SK-N-SH (cell line): ENCODE results near the gene SPINT2.

Experiments used
- EP300 ChIP-seq, 2 experiments: IDR thresholded peaks; 2 replicates each; pipeline versions ENCODE4 v1.4.0 to v1.6.1; 2012; ENCODE audit warnings: borderline replicate concordance in 1 of 2, low read depth in 1 of 2, low read length in 1 of 2
- SMC3 ChIP-seq: IDR thresholded peaks from 2 replicates; pipeline ENCODE4 v1.6.1; 2012; ENCODE audit warnings: low read depth, low read length, improper control_type of control experiment
- TF ChIP-seq, protein P1 (sequence below): fragments of 200-600 bp; sonication (generic); IDR thresholded peaks from 2 replicates; pipeline ENCODE4 v1.6.1; 2017; ENCODE audit warnings: antibody characterized with exemption, mild to moderate bottlenecking, moderate library complexity
- TF ChIP-seq, protein P2 (sequence below): IDR thresholded peaks from 2 replicates; pipeline ENCODE4 v1.4.0; 2012; ENCODE audit warnings: low read depth, borderline replicate concordance

DNA sequence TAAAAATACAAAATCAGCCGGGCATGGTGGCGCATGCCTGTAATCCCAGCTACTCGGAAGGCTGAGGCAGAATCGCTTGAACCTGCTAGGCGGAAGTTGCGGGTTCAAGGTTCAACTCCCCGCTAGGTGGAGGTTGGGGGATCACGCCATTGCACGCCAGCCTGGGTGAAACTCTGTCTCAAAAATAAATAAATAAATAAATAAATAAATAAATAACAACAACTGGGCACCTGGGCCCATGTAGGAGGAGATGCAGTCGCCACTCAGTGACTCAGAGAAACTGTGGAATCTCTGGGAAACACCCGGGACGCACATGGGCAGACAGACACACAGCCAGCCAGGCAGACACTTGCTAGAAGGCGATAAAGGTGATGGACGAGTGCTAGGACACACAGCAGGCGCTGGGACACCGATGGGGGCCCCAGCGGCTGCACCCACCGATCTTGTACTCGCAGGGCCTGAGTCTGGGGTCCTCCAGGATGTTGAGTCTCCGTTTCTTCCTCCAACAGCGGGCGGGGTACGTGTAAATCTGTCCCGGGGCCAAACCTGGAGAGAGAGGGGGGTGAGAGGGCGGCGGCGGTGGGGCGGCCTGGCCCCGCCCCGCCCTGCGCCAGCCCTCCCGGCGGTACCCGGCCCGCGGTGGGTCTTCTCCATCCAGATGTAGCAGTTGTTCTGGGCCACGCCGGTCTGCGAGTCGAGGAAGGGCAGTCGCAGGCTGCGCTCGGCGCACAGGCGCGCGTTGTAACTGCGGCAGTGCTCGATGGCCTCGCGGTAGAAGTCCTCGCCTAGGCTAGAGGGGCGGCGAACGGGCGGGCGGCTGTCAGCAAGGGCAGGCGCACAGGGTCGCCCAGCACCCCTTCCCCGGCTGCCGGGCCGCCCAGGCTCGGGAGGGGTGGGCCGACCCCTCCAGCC, 42.2 kb upstream of the SPINT2 start:
- TF ChIP-seq, protein P1, sequence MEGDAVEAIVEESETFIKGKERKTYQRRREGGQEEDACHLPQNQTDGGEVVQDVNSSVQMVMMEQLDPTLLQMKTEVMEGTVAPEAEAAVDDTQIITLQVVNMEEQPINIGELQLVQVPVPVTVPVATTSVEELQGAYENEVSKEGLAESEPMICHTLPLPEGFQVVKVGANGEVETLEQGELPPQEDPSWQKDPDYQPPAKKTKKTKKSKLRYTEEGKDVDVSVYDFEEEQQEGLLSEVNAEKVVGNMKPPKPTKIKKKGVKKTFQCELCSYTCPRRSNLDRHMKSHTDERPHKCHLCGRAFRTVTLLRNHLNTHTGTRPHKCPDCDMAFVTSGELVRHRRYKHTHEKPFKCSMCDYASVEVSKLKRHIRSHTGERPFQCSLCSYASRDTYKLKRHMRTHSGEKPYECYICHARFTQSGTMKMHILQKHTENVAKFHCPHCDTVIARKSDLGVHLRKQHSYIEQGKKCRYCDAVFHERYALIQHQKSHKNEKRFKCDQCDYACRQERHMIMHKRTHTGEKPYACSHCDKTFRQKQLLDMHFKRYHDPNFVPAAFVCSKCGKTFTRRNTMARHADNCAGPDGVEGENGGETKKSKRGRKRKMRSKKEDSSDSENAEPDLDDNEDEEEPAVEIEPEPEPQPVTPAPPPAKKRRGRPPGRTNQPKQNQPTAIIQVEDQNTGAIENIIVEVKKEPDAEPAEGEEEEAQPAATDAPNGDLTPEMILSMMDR, result no peak
- TF ChIP-seq, protein P2, sequence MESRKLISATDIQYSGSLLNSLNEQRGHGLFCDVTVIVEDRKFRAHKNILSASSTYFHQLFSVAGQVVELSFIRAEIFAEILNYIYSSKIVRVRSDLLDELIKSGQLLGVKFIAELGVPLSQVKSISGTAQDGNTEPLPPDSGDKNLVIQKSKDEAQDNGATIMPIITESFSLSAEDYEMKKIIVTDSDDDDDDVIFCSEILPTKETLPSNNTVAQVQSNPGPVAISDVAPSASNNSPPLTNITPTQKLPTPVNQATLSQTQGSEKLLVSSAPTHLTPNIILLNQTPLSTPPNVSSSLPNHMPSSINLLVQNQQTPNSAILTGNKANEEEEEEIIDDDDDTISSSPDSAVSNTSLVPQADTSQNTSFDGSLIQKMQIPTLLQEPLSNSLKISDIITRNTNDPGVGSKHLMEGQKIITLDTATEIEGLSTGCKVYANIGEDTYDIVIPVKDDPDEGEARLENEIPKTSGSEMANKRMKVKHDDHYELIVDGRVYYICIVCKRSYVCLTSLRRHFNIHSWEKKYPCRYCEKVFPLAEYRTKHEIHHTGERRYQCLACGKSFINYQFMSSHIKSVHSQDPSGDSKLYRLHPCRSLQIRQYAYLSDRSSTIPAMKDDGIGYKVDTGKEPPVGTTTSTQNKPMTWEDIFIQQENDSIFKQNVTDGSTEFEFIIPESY, result no peak
- no peak for TF ChIP-seq SMC3
- TF ChIP-seq EP300 (IDR thresholded peaks at IDR 0.05; ENCODE audit: borderline replicate concordance in 1 of 2, low read depth in 1 of 2, low read length in 1 of 2), result no peak
